ENCODE measurements around the gene C2orf74.

The C2orf74 gene

DNA sequence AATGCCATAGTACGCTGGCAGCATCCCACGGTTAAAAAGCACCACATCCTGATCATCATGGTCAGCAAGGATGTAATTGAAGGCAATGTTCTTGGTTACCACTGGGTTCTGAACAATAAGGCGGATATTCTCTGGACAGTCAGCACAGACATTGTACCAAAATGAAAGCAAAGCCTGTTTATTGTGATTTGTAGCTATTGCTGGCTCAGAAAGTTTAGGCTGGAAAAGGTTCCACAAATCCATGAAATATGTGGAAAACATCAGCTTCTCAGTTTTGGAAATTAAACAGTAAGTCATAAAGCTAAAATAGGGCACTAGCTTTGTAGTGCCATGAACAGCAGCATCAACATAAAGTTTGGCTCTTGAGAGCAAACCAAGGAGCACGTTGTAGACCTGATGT, 52.2 kb downstream of the C2orf74 start:
- DNase-seq (ENCODE audit: low read depth in 2 of 2), result no peak

All from stimulated activated CD4-positive, alpha-beta T cell treated with anti-CD3 and anti-CD28 coated beads, Interleukin-1b, Interleukin-23, amount 100 ng/mL, for 1 hour (primary cell).